Pericardium fibroblast (primary cell): Measurements from ENCODE around the gene TMED9. TPM values are rescaled to one million over a fixed set of nuclear protein-coding genes. Genes with fewer than 3 reads are reported as not detected.

Source experiments
- total RNA-seq: library from RNA; depleted of rRNA; stranded (reverse); fragments of >200 nt; gene quantifications from 2 replicates; pipeline ENCODE4 v1.2.3, GENCODE V29; 2015

The TMED9 gene
- 123 and 174 TPM in 2 replicates for total RNA-seq

DNA sequence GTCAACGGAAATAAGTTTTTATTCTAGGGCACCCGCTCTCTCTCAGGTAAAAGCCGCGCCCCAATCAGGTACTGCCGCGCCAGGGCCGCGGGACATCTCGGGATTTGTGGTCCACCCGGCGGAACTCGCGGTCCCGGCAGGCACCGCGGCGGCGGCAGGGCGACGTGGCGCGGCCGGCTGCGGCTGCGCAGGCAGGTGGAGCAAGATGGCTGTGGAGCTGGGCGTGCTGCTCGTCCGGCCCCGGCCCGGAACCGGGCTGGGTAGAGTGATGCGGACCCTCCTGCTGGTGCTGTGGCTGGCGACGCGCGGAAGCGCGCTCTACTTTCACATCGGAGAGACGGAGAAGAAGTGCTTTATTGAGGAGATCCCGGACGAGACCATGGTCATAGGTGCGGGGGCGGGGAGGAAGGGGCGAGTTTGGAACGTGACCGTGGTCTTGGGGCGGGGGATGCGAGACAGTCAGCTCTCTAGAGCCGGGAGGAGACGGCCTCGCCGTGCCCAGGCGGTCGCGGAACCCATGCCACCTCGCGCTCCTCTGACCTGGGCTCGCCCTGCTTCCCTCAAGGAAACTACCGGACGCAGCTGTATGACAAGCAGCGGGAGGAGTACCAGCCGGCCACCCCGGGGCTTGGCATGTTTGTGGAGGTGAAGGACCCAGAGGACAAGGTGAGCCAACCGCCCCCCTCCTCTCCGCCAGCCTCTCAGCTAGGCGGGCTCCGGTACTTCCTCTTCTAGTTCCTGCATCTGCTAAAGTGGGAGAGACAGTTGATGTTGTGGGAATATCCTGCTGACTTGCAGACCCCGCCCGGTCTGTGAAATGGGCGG lies at the start of gene TMED9:
Gene TMED9 (plus strand): TSS at position 194 of the 825 bp plus-strand sequence. CDS start 12 bp downstream, at position 206.

GRCh38 chr5:177554474-177555111 lies 37.4 kb upstream of the TMED9 start, which contains the start of gene FAM193B:
Gene FAM193B (minus strand): TSS chr5:177554563. CDS start chr5:177554458, 105 bp downstream.

DNA sequence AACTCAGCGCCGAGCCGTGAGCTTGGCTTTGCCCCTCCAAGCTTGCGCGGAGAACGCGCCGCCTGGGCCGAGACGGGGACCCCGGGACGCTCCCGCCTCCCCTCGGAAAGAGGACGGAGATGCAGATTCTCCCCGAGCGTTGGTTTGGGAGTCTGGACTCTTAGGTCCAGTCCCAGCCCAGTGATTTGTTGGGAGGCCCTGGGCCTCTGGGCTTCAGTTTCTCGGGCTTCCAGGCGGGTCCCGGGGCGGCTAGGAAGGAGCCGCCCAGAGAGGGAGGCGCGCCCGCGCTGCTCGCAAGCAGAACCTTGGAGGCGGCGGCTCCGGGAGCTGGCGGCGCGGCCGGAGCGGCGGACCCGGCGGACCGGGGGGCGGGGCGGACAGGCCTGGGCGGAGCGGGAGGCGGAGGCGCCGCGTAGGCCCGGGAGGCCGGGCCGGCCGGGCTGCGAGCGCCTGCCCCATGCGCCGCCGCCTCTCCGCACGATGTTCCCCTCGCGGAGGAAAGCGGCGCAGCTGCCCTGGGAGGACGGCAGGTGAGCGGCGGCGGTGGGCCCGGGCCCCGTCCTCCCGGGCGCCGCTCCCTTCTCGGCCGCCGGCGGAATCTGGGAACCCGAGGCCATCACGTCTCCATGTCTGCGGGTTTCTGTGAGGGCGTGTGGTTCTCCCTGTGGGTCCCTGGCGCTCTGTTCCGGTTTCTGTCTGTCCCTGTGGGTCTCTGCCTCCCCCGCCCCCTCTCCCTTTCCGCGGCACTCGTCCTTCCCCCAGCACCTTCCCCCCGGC lies 7.9 kb downstream of the TMED9 start, which contains the start of gene B4GALT7:
Gene B4GALT7 (plus strand): TSS at position 402 of the 777 bp plus-strand sequence. CDS start 79 bp downstream, at position 481.

Other genes starting within 250 kb of the TMED9 start
- gene LMAN2, start 240.5 kb upstream of the TMED9 start, total RNA-seq: 195 and 277 TPM in 2 replicates
- gene RGS14, start 234.3 kb upstream of the TMED9 start, total RNA-seq: 12.9 and 16.6 TPM in 2 replicates
- gene SLC34A1, start 207.8 kb upstream of the TMED9 start, total RNA-seq: not detected in 2 replicates
- gene PFN3, start 191.5 kb upstream of the TMED9 start, total RNA-seq: not detected in 2 replicates
- gene F12, start 182.6 kb upstream of the TMED9 start, total RNA-seq: 0.47 and 2.2 TPM in 2 replicates
- 18.0 and 19.2 TPM in 2 replicates for gene GRK6, start 165.5 kb upstream of the TMED9 start, total RNA-seq
- gene PRR7, start 145.4 kb upstream of the TMED9 start, total RNA-seq: 11.8 and 15.1 TPM in 2 replicates
- gene DBN1, start 118.6 kb upstream of the TMED9 start, total RNA-seq: 170 and 224 TPM in 2 replicates
- 195 and 378 TPM in 2 replicates for gene PDLIM7, start 94.6 kb upstream of the TMED9 start, total RNA-seq
- gene DOK3, start 82.4 kb upstream of the TMED9 start, total RNA-seq: 0.34 and 0.93 TPM in 2 replicates
- 77.8 and 102 TPM in 2 replicates for gene DDX41, start 75.2 kb upstream of the TMED9 start, total RNA-seq
- 31.7 and 48.8 TPM in 2 replicates for gene FAM193B, start 37.6 kb upstream of the TMED9 start, total RNA-seq
- 25.4 and 44.9 TPM in 2 replicates for gene B4GALT7, start 7.9 kb downstream of the TMED9 start, total RNA-seq
- 0.12 TPM in 1 of 2 replicates, not detected in the other for gene FAM153A, start 190.7 kb downstream of the TMED9 start, total RNA-seq